ENCODE data around the gene CNPY1. TPM values are rescaled to one million over a fixed set of nuclear protein-coding genes. Genes with fewer than 3 reads are reported as not detected.

Gene CNPY1
- total RNA-seq, 1 donor from 2014 or later, result not detected

GRCh38 chr7:155578016-155578415 is 31.7 kb upstream of the CNPY1 start:
- Mint-ChIP-seq H3K4me1 (no peaks in the 10 kb centered on the region), H3K4me3 (no peak overlapping the region), H3K9me3 (no peaks in the 10 kb centered on the region), H3K27ac (no peak overlapping the region), H3K36me3 (ENCODE audit: low read depth) (no peaks in the 10 kb centered on the region), H3K27me3 (peaks cover 7% of the 10 kb centered on the region)
- intact Hi-C loops (cut with micrococcal nuclease), result no loop called here
- no peak for DNase-seq
- ChIA-PET POLR2A (no interaction called here), CTCF (no interaction called here)
- TF ChIP-seq CTCF (IDR thresholded peaks at IDR 0.05), result no peak
- no peak for ATAC-seq (ENCODE audit: low read depth)

GRCh38 chr7:155577509-155577905 is 31.1 kb upstream of the CNPY1 start:
- H3K4me3 Mint-ChIP-seq, result no peak overlapping the region
- no peak overlapping the region for H3K27ac Mint-ChIP-seq
- intact Hi-C loops (cut with micrococcal nuclease), result no loop called here
- ATAC-seq (ENCODE audit: low read depth) (no peak), DNase-seq (no peak)
- POLR2A ChIA-PET, result no interaction called here
- H3K4me1 Mint-ChIP-seq, result no peaks in the 10 kb centered on the region
- no peak for TF ChIP-seq CTCF (IDR thresholded peaks at IDR 0.05)
- no peaks in the 10 kb centered on the region for H3K9me3 Mint-ChIP-seq
- H3K27me3 Mint-ChIP-seq, result peaks cover 10% of the 10 kb centered on the region
- CTCF ChIA-PET, result no interaction called here
- no peaks in the 10 kb centered on the region for H3K36me3 Mint-ChIP-seq (ENCODE audit: low read depth)

- DNase-seq (no peak), ATAC-seq (ENCODE audit: low read depth) (no peak)
- CTCF ChIA-PET, result no interaction called here
- POLR2A ChIA-PET, result no interaction called here
- H3K36me3 Mint-ChIP-seq (ENCODE audit: low read depth), result no peaks in the 10 kb centered on the region
- intact Hi-C loops (cut with micrococcal nuclease), result no loop called here
- H3K4me1 Mint-ChIP-seq, result no peaks in the 10 kb centered on the region
- H3K27me3 Mint-ChIP-seq, result peaks cover 12% of the 10 kb centered on the region
- H3K27ac Mint-ChIP-seq, result no peak overlapping the region
- TF ChIP-seq CTCF (IDR thresholded peaks at IDR 0.05), result no peak
- no peak overlapping the region for H3K4me3 Mint-ChIP-seq
- H3K9me3 Mint-ChIP-seq, result no peaks in the 10 kb centered on the region
Observed at GRCh38 chr7:155576900-155577508, 30.6 kb upstream of the CNPY1 start.

GRCh38 chr7:155576416-155576815 is 30.1 kb upstream of the CNPY1 start:
- Mint-ChIP-seq H3K9me3 (no peaks in the 10 kb centered on the region), H3K27me3 (peaks cover 15% of the 10 kb centered on the region), H3K27ac (no peak overlapping the region), H3K36me3 (ENCODE audit: low read depth) (no peaks in the 10 kb centered on the region), H3K4me1 (no peaks in the 10 kb centered on the region), H3K4me3 (no peak overlapping the region)
- DNase-seq (no peak), ATAC-seq (ENCODE audit: low read depth) (no peak)
- POLR2A ChIA-PET, result no interaction called here
- CTCF ChIA-PET, result interaction anchor here (0.8 kb wide), 1 partner anchor 26 kb away, joined by 3 read pairs; no protein-coding TSS in a partner anchor
- intact Hi-C loops (cut with micrococcal nuclease), result no loop called here
- TF ChIP-seq CTCF (IDR thresholded peaks at IDR 0.05), result no peak

- Mint-ChIP-seq H3K4me1 (no peaks in the 10 kb centered on the region), H3K36me3 (ENCODE audit: low read depth) (no peaks in the 10 kb centered on the region), H3K27ac (no peak overlapping the region), H3K4me3 (no peak overlapping the region), H3K27me3 (peaks cover 13% of the 10 kb centered on the region), H3K9me3 (no peaks in the 10 kb centered on the region)
- ChIA-PET CTCF (no interaction called here), POLR2A (no interaction called here)
- DNase-seq, result no peak
- no peak for ATAC-seq (ENCODE audit: low read depth)
- no peak for TF ChIP-seq CTCF (IDR thresholded peaks at IDR 0.05)
- intact Hi-C loops (cut with micrococcal nuclease), result no loop called here
Observed at GRCh38 chr7:155574556-155575290, 28.4 kb upstream of the CNPY1 start.
